Fibroblast of lung (primary cell): ENCODE data around the gene JMJD4.

Experiments
- CTCF ChIP-seq, 2 donors: IDR thresholded peaks in 1 of 2; conservative IDR thresholded peaks in 1 of 2; 1 replicate in 1 of 2; 2 replicates in 1 of 2; pipeline ENCODE4 v1.5.1; 2011 to 2012; ENCODE audit warnings: low read length in 2 of 2, control low read depth in 1 of 2, inconsistent platforms in 1 of 2, low read depth in 1 of 2, mild to moderate bottlenecking in 1 of 2
- EZH2 ChIP-seq: IDR thresholded peaks from 2 replicates; pipeline ENCODE4 v1.5.1; 2012; ENCODE audit warnings: low read length, control low read depth, mild to moderate bottlenecking; ENCODE audit errors: missing control alignments

- TF ChIP-seq CTCF (conservative IDR thresholded peaks at IDR 0.05 in 1 of 2, IDR thresholded peaks at IDR 0.05 in 1 of 2; ENCODE audit: low read depth in 1 of 2, low read length in 2 of 2) (no peak), EZH2 (no peak)
Measured at GRCh38 chr1:227730630-227731151, 4.4 kb downstream of the JMJD4 start.
